NT2/D1 (cell line): ENCODE data around the gene PRICKLE3.

Experiments used
- SUZ12 ChIP-seq: IDR thresholded peaks from 2 replicates; pipeline ENCODE4 v1.6.1; 2011; ENCODE audit not compliant: insufficient read length, insufficient read depth; ENCODE audit errors: extremely low read depth
- YY1 ChIP-seq: IDR thresholded peaks from 2 replicates; pipeline ENCODE4 v1.6.1; 2011; ENCODE audit not compliant: insufficient read length, insufficient read depth

DNA sequence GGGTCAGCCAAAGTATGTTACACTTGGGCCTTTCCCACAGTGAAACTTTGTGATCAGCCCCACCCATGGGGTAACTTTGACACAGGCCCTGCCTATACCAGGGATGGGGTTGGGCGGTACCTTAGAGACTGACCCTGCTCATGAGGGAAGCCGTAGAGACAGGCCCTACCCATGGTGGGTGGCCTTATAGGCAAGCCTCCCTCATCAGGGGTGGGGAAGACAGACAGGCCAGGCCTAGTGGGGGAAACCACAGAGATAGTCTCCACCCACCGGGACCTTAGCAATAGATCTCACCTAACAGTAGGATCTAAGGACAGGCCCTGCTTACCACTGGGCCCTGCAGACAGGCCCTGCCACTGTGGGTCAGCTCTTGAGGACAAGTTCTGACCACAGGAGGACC is 7.6 kb downstream of the PRICKLE3 start:
- TF ChIP-seq SUZ12, result no peak
- no peak for TF ChIP-seq YY1
